Measurements from ENCODE around the gene TINAGL1.

- no peak for TF ChIP-seq CTCF (IDR thresholded peaks at IDR 0.05; ENCODE audit: low read length)
- TF ChIP-seq EZH2phosphoT487 (IDR thresholded peaks at IDR 0.05; ENCODE audit: low read length), result no peak
Observed at GRCh38 chr1:31609514-31610118, 33.3 kb downstream of the TINAGL1 start.
